PC-3 (cell line): ENCODE data around the gene BLZF1.

Experiments
- EZH2 ChIP-seq: fragments of 300-600 bp; sonication (generic); IDR thresholded peaks from one replicate; pipeline ENCODE4 v1.6.1; 2017; ENCODE audit warnings: antibody characterized with exemption, mild to moderate bottlenecking, low read length; ENCODE audit not compliant: unreplicated experiment
- EZH2phosphoT487 ChIP-seq: fragments of 300-600 bp; sonication (generic); IDR thresholded peaks from 2 replicates; pipeline ENCODE4 v1.6.1; 2018; ENCODE audit warnings: mild to moderate bottlenecking, antibody characterized with exemption, low read length, borderline replicate concordance
- TF ChIP-seq, protein P1 (sequence below): fragments of 300-600 bp; sonication (generic); conservative IDR thresholded peaks from 2 replicates; pipeline ENCODE4 v1.5.1; 2017; ENCODE audit warnings: antibody characterized with exemption, low read depth, mild to moderate bottlenecking, low read length

DNA sequence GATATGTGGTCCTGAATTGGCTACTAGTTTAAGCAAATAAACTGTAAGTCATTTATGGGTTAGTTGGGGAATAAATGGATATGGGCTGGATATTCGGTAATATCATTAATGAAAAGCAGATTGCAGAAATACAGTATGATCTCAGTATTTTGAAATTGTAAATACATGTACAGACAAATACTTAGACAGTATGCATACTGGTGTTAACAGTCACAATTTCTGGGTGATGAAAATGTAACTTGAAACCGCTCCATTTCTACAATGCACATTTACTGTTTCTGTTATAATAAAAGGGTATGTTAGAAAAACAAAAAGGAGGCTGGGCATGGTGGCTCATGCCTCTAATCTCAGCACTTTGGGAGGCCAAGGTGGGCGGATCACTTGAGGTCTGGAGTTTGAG is 28.0 kb downstream of the BLZF1 start:
- TF ChIP-seq, protein P1, sequence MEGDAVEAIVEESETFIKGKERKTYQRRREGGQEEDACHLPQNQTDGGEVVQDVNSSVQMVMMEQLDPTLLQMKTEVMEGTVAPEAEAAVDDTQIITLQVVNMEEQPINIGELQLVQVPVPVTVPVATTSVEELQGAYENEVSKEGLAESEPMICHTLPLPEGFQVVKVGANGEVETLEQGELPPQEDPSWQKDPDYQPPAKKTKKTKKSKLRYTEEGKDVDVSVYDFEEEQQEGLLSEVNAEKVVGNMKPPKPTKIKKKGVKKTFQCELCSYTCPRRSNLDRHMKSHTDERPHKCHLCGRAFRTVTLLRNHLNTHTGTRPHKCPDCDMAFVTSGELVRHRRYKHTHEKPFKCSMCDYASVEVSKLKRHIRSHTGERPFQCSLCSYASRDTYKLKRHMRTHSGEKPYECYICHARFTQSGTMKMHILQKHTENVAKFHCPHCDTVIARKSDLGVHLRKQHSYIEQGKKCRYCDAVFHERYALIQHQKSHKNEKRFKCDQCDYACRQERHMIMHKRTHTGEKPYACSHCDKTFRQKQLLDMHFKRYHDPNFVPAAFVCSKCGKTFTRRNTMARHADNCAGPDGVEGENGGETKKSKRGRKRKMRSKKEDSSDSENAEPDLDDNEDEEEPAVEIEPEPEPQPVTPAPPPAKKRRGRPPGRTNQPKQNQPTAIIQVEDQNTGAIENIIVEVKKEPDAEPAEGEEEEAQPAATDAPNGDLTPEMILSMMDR, result no peak
- TF ChIP-seq EZH2phosphoT487 (no peak), EZH2 (no peak)
